Measurements from ENCODE around the gene LSM14B.

The LSM14B gene

DNA sequence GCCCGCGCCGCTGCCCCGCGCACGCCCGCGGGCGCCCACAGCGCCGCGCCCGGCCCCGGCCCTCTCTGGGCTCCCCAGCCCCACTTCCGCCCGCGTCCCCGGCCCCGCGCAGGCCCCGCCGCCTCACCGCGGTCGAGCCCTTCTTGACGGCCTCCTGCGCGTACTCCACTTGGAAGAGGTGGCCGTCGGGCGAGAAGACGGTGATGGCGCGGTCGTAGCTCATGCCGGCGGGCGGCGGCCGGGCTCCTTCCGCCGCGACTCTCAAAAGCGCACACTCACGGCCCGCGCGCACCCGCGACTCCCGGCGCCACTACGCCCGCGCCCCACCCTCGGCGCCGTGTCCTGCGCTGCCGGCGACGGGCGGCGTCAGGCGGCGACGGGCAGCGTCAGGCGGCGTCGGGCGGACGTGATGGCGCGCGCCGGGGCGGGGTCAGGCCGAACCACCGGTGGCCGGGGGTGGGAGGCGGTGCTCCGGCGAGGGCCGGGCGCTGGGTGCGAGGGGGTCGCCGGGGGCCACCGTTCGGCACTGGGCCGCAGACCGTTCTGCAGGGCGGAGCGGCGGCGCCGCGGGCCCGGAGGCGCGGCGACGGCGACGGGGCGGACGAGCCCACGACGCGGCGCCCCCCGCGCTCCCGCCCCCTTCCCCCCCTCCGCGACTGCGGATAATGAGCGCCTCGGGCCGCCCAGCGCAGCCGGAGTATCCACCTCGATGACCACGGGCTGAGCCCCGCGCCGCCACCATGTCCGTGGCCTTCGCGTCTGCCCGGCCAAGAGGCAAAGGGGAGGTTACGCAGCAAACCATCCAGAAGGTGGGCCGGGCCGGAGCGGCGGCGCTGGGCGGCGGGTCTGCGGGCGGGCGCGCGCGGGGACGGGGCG lies 21.0 kb downstream of the LSM14B start, which contains the start of the genes PSMA7 and SS18L1:
TSS of gene PSMA7 (minus strand) at position 314 of the 876 bp plus-strand sequence. CDS start at position 223, 91 bp downstream.
TSS of gene SS18L1 (plus strand) at position 689 of the 876 bp plus-strand sequence. CDS start at position 741, 52 bp downstream.
- DNase-seq (ENCODE audit: low read depth in 1 of 2, low spot score in 1 of 2) = peak; percentile 73 to 78
- H3K27me3 ChIP-seq (ENCODE audit: insufficient read depth, poor library complexity, severe bottlenecking) = no peaks in the 10 kb centered on the region
- peak within 1 kb of the TSS; percentile 81 for H3K4me3 ChIP-seq (replicated peaks; ENCODE audit: insufficient read depth, low read length)
- TF ChIP-seq, protein P1, sequence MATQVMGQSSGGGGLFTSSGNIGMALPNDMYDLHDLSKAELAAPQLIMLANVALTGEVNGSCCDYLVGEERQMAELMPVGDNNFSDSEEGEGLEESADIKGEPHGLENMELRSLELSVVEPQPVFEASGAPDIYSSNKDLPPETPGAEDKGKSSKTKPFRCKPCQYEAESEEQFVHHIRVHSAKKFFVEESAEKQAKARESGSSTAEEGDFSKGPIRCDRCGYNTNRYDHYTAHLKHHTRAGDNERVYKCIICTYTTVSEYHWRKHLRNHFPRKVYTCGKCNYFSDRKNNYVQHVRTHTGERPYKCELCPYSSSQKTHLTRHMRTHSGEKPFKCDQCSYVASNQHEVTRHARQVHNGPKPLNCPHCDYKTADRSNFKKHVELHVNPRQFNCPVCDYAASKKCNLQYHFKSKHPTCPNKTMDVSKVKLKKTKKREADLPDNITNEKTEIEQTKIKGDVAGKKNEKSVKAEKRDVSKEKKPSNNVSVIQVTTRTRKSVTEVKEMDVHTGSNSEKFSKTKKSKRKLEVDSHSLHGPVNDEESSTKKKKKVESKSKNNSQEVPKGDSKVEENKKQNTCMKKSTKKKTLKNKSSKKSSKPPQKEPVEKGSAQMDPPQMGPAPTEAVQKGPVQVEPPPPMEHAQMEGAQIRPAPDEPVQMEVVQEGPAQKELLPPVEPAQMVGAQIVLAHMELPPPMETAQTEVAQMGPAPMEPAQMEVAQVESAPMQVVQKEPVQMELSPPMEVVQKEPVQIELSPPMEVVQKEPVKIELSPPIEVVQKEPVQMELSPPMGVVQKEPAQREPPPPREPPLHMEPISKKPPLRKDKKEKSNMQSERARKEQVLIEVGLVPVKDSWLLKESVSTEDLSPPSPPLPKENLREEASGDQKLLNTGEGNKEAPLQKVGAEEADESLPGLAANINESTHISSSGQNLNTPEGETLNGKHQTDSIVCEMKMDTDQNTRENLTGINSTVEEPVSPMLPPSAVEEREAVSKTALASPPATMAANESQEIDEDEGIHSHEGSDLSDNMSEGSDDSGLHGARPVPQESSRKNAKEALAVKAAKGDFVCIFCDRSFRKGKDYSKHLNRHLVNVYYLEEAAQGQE (IDR thresholded peaks at IDR 0.05; ENCODE audit: insufficient replicate concordance, low read depth) = no peak
- TF ChIP-seq POLR2AphosphoS5 (IDR thresholded peaks at IDR 0.05; ENCODE audit: low read depth) = peak; percentile 54; the same call in 1 of the 2 replicates
- H3K27ac ChIP-seq (replicated peaks) = peak within 1 kb of the TSS; percentile 93

DNA sequence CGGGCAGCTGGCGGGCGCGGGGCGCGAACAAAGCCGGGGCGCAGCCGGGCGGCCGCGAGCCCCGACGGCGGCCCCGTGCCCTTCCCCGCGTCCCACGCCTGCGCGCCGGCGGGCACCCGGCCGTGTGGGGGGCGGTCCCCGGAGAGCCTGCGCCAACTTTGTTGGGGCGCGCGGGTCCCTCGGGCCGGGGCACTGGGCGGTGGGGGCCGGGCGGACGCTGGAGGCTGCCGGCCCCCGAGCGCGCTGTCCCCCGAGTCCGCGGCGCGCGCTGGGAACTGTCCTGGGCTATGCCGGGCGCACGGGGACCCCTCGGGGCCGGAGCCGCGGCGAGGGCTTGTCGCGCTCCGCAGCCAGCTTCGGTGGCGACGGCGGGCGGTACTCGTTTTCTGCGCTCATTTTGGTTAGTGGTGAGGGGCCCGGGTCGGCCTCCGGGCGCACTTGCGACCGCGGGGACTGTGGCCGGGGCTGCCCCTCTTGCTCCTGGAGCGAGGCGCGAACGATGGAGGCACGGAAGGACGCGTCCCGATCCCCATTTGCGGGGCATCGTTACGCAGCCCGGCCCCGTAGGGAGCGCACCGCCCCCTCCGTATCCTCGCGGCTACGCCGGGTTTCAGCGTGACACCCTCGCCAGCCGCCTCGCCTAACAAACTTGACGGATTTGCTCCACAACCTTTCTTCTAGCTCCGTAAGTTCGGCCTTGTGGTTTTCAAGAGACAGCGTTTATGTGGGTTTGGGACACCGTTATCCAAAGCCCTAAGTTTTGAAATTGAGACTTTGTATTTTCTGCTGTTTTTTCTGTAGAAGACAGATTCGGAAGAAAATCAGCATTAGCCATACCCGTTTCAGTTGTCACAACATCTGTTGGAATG lies 21.9 kb downstream of the LSM14B start:
- DNase-seq (ENCODE audit: low read depth in 1 of 2, low spot score in 1 of 2) = peak in 1 of 2 experiments; percentile 68
- H3K4me3 ChIP-seq (replicated peaks; ENCODE audit: insufficient read depth, low read length) = peak overlapping the region; percentile 81
- H3K27ac ChIP-seq (replicated peaks) = peak overlapping the region; percentile 56
- TF ChIP-seq, protein P2, sequence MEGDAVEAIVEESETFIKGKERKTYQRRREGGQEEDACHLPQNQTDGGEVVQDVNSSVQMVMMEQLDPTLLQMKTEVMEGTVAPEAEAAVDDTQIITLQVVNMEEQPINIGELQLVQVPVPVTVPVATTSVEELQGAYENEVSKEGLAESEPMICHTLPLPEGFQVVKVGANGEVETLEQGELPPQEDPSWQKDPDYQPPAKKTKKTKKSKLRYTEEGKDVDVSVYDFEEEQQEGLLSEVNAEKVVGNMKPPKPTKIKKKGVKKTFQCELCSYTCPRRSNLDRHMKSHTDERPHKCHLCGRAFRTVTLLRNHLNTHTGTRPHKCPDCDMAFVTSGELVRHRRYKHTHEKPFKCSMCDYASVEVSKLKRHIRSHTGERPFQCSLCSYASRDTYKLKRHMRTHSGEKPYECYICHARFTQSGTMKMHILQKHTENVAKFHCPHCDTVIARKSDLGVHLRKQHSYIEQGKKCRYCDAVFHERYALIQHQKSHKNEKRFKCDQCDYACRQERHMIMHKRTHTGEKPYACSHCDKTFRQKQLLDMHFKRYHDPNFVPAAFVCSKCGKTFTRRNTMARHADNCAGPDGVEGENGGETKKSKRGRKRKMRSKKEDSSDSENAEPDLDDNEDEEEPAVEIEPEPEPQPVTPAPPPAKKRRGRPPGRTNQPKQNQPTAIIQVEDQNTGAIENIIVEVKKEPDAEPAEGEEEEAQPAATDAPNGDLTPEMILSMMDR (IDR thresholded peaks at IDR 0.05; ENCODE audit: insufficient read depth, low read length) = no peak
- TF ChIP-seq POLR2AphosphoS5 (IDR thresholded peaks at IDR 0.05; ENCODE audit: low read depth) (0 out of 2 replicates have a peak, but pooled peaks have one; percentile 15), GABPA (IDR thresholded peaks at IDR 0.05; ENCODE audit: low read depth) (no peak)
- no peaks in the 10 kb centered on the region for H3K27me3 ChIP-seq (ENCODE audit: insufficient read depth, poor library complexity, severe bottlenecking)

DNA sequence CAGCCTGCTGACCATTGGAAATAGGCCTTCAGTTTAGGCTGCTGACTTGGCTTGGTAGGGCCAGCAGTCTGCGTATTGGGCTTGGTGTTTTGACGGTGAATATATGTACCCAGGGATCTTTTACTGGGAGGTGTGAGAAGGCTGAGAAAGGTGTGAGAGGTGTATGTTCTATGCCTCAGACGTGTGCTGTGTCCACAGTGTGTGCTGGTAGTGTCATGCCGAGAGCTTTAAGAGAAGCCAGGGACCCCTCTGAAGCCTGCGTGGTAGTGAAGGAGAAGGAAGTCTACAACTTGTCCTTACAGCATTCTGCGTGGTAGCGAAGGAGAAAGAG lies 23.4 kb downstream of the LSM14B start:
- DNase-seq (ENCODE audit: low read depth in 1 of 2, low spot score in 1 of 2) = no peak
- H3K27me3 ChIP-seq (ENCODE audit: insufficient read depth, poor library complexity, severe bottlenecking) = no peaks in the 10 kb centered on the region
- H3K4me3 ChIP-seq (replicated peaks; ENCODE audit: insufficient read depth, low read length) = no peak overlapping the region
- TF ChIP-seq SPI1 (IDR thresholded peaks at IDR 0.05; ENCODE audit: borderline replicate concordance, low read depth) (no peak), GABPA (IDR thresholded peaks at IDR 0.05; ENCODE audit: low read depth) (no peak), POLR2AphosphoS5 (IDR thresholded peaks at IDR 0.05; ENCODE audit: low read depth) (no peak)
- TF ChIP-seq, protein P2 (IDR thresholded peaks at IDR 0.05; ENCODE audit: insufficient read depth, low read length) = no peak
- TF ChIP-seq, protein P1 (IDR thresholded peaks at IDR 0.05; ENCODE audit: insufficient replicate concordance, low read depth) = no peak
- no peak overlapping the region for H3K27ac ChIP-seq (replicated peaks)
